ENCODE measurements around the gene OLFML2B. TPM values are rescaled to one million over a fixed set of nuclear protein-coding genes. Genes with fewer than 3 reads are reported as not detected.
A peak's percentile ranks its signal among the peaks of the same experiment; 100 is the strongest.

OLFML2B gene
- polyA plus RNA-seq, 2 of the 4 experiments (the other 2 are of a cell fraction) = 0.10 to 0.79 TPM

DNA sequence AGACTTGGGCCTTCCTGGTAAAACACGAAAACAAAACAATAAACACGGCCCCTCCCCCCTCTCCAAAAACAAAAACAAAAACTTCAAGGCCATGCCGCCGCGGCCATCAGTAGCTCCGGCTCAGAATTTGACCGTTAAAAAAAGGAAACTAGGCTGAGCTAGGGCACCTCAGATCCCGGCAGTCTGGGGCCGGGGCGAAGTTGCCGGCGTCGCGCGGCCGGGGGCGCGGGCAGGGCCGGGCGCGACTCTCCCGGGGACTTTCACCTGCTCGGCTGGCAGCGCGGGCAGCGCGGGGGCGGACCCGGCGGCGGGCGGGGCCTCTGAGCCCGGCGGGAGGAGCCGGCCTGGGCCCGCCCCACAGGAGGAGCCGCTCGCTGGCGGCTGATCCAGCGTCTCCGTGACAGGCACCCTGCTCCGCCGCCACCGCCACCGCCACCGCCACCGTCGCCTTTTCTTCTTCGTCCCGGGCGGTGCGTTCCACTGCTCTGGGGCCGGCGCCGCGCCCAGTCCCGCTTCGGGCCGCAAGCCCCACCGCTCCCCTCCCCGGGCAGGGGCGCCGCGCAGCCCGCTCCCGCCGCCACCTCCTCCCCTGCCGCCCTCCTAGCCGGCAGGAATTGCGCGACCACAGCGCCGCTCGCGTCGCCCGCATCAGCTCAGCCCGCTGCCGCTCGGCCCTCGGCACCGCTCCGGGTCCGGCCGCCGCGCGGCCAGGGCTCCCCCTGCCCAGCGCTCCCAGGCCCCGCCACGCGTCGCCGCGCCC lies 45.8 kb upstream of the OLFML2B start, which contains the start of gene NOS1AP:
TSS of gene NOS1AP (plus strand) at position 358 of the 760 bp plus-strand sequence. CDS start 487 bp downstream, outside the sequence.
- H3K9me3 ChIP-seq = peaks cover 2% of the 10 kb centered on the region; the same call in 1 of the 3 replicates
- DNase-seq (ENCODE audit: low read depth in 1 of 2, low spot score in 1 of 2) (peak; percentile 62 to 63), ATAC-seq (peak; percentile 96 to 99), FAIRE-seq (no peak)
- ChIA-PET CTCF (interaction anchor here (0.8 to 2.0 kb wide), 5 partner anchors 13 to 277 kb away, joined by 3 to 14 read pairs (median 3); no protein-coding TSS in a partner anchor), POLR2A (no interaction called here)
- H3K4me3 ChIP-seq = peak within 1 kb of the TSS; percentile 74
- WGBS (ENCODE audit: missing lambda C conversion rate) = 1% methylated on average over 41 of the region's 95 CpGs
- peak within 1 kb of the TSS; percentile 60 to 80; a peak in 5 of 6 replicates for H3K27ac ChIP-seq
- H3K4me2 ChIP-seq = peak within 1 kb of the TSS; percentile 99
- H3K4me1 ChIP-seq = peaks cover 9% of the 10 kb centered on the region; the same call in 1 of the 3 replicates
- TF ChIP-seq HOXB13 (CRISPR knock-in tag; IDR thresholded peaks at IDR 0.05; ENCODE audit: low read depth) (no peak), ZFP36 (IDR thresholded peaks at IDR 0.05; ENCODE audit: borderline replicate concordance, partially characterized antibody) (no peak), SMC3 (IDR thresholded peaks at IDR 0.05) (0 out of 3 replicates have a peak, but pooled peaks have one; percentile 15), MAZ (IDR thresholded peaks at IDR 0.05; ENCODE audit: borderline replicate concordance, low read depth, low read length) (no peak), ZC3H11A (IDR thresholded peaks at IDR 0.05) (no peak), ESRRA (IDR thresholded peaks at IDR 0.05; ENCODE audit: borderline replicate concordance, low read length) (no peak), RAD21 (conservative IDR thresholded peaks at IDR 0.05 in 1 of 2, IDR thresholded peaks at IDR 0.05 in 1 of 2) (no peak; a peak in 1 of 5 replicates), FOSL2 (IDR thresholded peaks at IDR 0.05) (no peak), FOSL2 (CRISPR knock-in tag; IDR thresholded peaks at IDR 0.05) (0 out of 2 replicates have a peak, but pooled peaks have one; percentile 3), CBX2 (IDR thresholded peaks at IDR 0.05; ENCODE audit: borderline replicate concordance, low read depth) (no peak), POLR2AphosphoS2 (conservative IDR thresholded peaks at IDR 0.05; ENCODE audit: low read length) (no peak), MYC (IDR thresholded peaks at IDR 0.05; ENCODE audit: borderline replicate concordance, low read length) (no peak), ZSCAN20 (CRISPR knock-in tag; IDR thresholded peaks at IDR 0.05) (no peak)
- TF ChIP-seq, protein P1, sequence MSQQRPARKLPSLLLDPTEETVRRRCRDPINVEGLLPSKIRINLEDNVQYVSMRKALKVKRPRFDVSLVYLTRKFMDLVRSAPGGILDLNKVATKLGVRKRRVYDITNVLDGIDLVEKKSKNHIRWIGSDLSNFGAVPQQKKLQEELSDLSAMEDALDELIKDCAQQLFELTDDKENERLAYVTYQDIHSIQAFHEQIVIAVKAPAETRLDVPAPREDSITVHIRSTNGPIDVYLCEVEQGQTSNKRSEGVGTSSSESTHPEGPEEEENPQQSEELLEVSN (IDR thresholded peaks at IDR 0.05; ENCODE audit: borderline replicate concordance, low read depth) = peak; percentile 56; the same call in 1 of the 2 replicates
- TF ChIP-seq, protein P2, sequence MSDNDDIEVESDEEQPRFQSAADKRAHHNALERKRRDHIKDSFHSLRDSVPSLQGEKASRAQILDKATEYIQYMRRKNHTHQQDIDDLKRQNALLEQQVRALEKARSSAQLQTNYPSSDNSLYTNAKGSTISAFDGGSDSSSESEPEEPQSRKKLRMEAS (IDR thresholded peaks at IDR 0.05) = 0 out of 2 replicates have a peak, but pooled peaks have one; percentile 12
- TF ChIP-seq, protein P3, sequence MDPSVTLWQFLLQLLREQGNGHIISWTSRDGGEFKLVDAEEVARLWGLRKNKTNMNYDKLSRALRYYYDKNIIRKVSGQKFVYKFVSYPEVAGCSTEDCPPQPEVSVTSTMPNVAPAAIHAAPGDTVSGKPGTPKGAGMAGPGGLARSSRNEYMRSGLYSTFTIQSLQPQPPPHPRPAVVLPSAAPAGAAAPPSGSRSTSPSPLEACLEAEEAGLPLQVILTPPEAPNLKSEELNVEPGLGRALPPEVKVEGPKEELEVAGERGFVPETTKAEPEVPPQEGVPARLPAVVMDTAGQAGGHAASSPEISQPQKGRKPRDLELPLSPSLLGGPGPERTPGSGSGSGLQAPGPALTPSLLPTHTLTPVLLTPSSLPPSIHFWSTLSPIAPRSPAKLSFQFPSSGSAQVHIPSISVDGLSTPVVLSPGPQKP (IDR thresholded peaks at IDR 0.05; ENCODE audit: low read depth, low read length) = no peak

DNA sequence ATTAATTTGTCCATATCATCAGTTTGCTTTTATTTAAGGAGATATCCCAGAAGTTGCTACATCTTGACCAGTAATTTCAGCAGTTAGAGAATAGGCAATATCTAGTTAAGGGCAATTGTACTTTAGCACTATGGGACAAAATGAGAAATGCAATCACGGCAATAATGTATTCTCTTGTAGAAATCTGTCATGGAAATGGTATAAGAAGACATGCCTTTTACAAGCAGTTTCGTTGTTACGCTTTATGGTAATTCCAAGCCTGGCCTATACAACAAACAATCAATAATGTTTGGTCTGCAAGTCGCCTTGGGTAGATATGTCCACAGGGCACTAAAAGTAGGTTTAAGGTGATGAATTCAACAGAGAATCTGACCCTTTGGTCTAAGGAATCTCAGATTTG lies 44.6 kb upstream of the OLFML2B start:
- Histone ChIP-seq H3K4me3 (no peak overlapping the region), H3K4me2 (no peak overlapping the region), H3K9me3 (no peaks in the 10 kb centered on the region), H3K27ac (no peak overlapping the region), H3K4me1 (peaks cover 9% of the 10 kb centered on the region; the same call in 1 of the 3 replicates)
- CTCF ChIA-PET = interaction anchor here (0.7 to 1.8 kb wide), 5 partner anchors 12 to 256 kb away, joined by 3 read pairs; no protein-coding TSS in a partner anchor
- no peak for FAIRE-seq
- WGBS (ENCODE audit: missing lambda C conversion rate) = 71% methylated on average over 4 of the region's 4 CpGs
- TF ChIP-seq MAFK (IDR thresholded peaks at IDR 0.05; ENCODE audit: partially characterized antibody) = peak; percentile 10
- TF ChIP-seq RCOR1 (IDR thresholded peaks at IDR 0.05; ENCODE audit: low read depth, low read length) = no peak
- no peak for DNase-seq (ENCODE audit: low read depth in 1 of 2, low spot score in 1 of 2)
- ATAC-seq = no peak
- POLR2A ChIA-PET = no interaction called here

DNA sequence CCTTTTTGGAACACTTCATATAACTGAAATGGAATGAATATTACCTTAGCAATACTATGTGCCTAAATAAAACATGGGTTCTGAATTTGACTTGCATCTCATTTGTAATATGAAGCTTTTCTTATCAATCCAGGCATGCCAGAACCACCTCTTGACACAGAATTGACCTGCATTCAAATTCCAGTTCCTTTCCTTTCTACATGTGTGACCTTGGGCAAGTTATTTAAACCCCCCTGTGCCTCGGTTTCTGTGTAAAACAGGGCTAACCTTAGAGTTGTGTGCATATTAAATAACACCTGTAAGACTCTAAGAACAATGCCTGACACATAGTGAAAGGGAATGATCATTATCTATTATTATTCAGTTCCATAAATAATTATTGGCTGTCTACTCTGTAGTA lies 43.8 kb upstream of the OLFML2B start:
- H3K4me2 ChIP-seq = no peak overlapping the region
- DNase-seq (ENCODE audit: low read depth in 1 of 2, low spot score in 1 of 2) = no peak
- H3K27ac ChIP-seq = no peak overlapping the region
- H3K4me3 ChIP-seq = no peak overlapping the region
- TF ChIP-seq, protein P4, sequence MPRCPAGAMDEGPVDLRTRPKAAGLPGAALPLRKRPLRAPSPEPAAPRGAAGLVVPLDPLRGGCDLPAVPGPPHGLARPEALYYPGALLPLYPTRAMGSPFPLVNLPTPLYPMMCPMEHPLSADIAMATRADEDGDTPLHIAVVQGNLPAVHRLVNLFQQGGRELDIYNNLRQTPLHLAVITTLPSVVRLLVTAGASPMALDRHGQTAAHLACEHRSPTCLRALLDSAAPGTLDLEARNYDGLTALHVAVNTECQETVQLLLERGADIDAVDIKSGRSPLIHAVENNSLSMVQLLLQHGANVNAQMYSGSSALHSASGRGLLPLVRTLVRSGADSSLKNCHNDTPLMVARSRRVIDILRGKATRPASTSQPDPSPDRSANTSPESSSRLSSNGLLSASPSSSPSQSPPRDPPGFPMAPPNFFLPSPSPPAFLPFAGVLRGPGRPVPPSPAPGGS (IDR thresholded peaks at IDR 0.05) = no peak
- TF ChIP-seq CHD4 (IDR thresholded peaks at IDR 0.05; ENCODE audit: borderline replicate concordance) (no peak), RAD21 (conservative IDR thresholded peaks at IDR 0.05 in 1 of 2, IDR thresholded peaks at IDR 0.05 in 1 of 2) (no peak), FOSB (CRISPR knock-in tag; IDR thresholded peaks at IDR 0.05) (no peak), CHD2 (IDR thresholded peaks at IDR 0.05; ENCODE audit: low read length, partially characterized antibody) (no peak), NR3C1 (IDR thresholded peaks at IDR 0.05) (no peak), ZSCAN20 (CRISPR knock-in tag; IDR thresholded peaks at IDR 0.05) (no peak)
- TF ChIP-seq, protein P5, sequence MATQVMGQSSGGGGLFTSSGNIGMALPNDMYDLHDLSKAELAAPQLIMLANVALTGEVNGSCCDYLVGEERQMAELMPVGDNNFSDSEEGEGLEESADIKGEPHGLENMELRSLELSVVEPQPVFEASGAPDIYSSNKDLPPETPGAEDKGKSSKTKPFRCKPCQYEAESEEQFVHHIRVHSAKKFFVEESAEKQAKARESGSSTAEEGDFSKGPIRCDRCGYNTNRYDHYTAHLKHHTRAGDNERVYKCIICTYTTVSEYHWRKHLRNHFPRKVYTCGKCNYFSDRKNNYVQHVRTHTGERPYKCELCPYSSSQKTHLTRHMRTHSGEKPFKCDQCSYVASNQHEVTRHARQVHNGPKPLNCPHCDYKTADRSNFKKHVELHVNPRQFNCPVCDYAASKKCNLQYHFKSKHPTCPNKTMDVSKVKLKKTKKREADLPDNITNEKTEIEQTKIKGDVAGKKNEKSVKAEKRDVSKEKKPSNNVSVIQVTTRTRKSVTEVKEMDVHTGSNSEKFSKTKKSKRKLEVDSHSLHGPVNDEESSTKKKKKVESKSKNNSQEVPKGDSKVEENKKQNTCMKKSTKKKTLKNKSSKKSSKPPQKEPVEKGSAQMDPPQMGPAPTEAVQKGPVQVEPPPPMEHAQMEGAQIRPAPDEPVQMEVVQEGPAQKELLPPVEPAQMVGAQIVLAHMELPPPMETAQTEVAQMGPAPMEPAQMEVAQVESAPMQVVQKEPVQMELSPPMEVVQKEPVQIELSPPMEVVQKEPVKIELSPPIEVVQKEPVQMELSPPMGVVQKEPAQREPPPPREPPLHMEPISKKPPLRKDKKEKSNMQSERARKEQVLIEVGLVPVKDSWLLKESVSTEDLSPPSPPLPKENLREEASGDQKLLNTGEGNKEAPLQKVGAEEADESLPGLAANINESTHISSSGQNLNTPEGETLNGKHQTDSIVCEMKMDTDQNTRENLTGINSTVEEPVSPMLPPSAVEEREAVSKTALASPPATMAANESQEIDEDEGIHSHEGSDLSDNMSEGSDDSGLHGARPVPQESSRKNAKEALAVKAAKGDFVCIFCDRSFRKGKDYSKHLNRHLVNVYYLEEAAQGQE (IDR thresholded peaks at IDR 0.05) = no peak
- 13% methylated on average over 1 of the region's 1 CpG for WGBS (ENCODE audit: missing lambda C conversion rate)
- CTCF ChIA-PET = interaction anchor here (1.0 kb wide), 1 partner anchor 780 kb away, joined by 3 read pairs; no protein-coding TSS in a partner anchor
- POLR2A ChIA-PET = no interaction called here
- FAIRE-seq = no peak
- no peak for ATAC-seq
- H3K9me3 ChIP-seq = no peaks in the 10 kb centered on the region
- H3K4me1 ChIP-seq = peaks cover 9% of the 10 kb centered on the region; the same call in 1 of the 3 replicates
